ENCODE data around the gene ATAD3B. TPM values are rescaled to one million over a fixed set of nuclear protein-coding genes. Genes with fewer than 3 reads are reported as not detected.

The ATAD3B gene
- total and polyA plus RNA-seq, 10 of the 15 experiments (the other 5 are each of a cell fraction or from before 2014, with no cell fraction given) = 0.03 to 38.8 (median 23.8) TPM

- TF ChIP-seq ATF2 (IDR thresholded peaks at IDR 0.05; ENCODE audit: low read length) (no peak), SP1 (IDR thresholded peaks at IDR 0.05; ENCODE audit: low read depth, low read length) (no peak), ZNF274 (IDR thresholded peaks at IDR 0.05; ENCODE audit: insufficient read depth, insufficient read length) (no peak), NFYB (IDR thresholded peaks at IDR 0.05; ENCODE audit: insufficient read depth, low read depth, low read length) (no peak), DPF2 (IDR thresholded peaks at IDR 0.05) (no peak), PKNOX1 (IDR thresholded peaks at IDR 0.05) (no peak), STAT1 (conservative IDR thresholded peaks at IDR 0.05) (no peak), KDM1A (IDR thresholded peaks at IDR 0.05; ENCODE audit: borderline replicate concordance) (no peak), IKZF2 (IDR thresholded peaks at IDR 0.05) (no peak), YBX1 (IDR thresholded peaks at IDR 0.05) (no peak)
These were observed 58.4 kb downstream of the ATAD3B start (continued) for GRCh38 chr1:1529936-1530335.

- Histone ChIP-seq H3K9me3 (replicated peaks; ENCODE audit: control insufficient read depth, insufficient read depth, low read length) (no peaks in the 10 kb centered on the region; the same call in 1 of the 3 replicates), H4K20me1 (ENCODE audit: control insufficient read depth, insufficient read depth) (no peaks in the 10 kb centered on the region), H3K4me1 (ENCODE audit: control insufficient read depth, insufficient read depth, low read length) (no peaks in the 10 kb centered on the region), H3K27ac (ENCODE audit: control insufficient read depth, insufficient read depth) (no peak overlapping the region), H3K27me3 (replicated peaks in 1 of 2; ENCODE audit: control insufficient read depth in 2 of 2, insufficient read depth in 2 of 2, low read length in 1 of 2) (no peaks in the 10 kb centered on the region), H3K4me3 (no peak overlapping the region), H3K9ac (ENCODE audit: control insufficient read depth, insufficient read depth, low read length) (no peak overlapping the region), H3K36me3 (ENCODE audit: control insufficient read depth in 2 of 2, insufficient read depth in 2 of 2, low read length in 1 of 2) (peaks cover 11 to 16% of the 10 kb centered on the region in 2 experiments), H3K4me2 (ENCODE audit: control insufficient read depth, insufficient read depth) (no peak overlapping the region), H2AFZ (ENCODE audit: control insufficient read depth, low read depth, low read length) (no peak overlapping the region), H3K79me2 (ENCODE audit: control insufficient read depth, insufficient read depth, low read length) (no peaks in the 10 kb centered on the region)
- in situ Hi-C loops (cut with MboI) (no loop called here), intact Hi-C loops (cut with micrococcal nuclease; ENCODE audit: unreplicated experiment) (no loop called here)
- ChIA-PET RAD21 (ENCODE audit: unreplicated experiment) (no interaction called here), CTCF (no interaction called here), POLR2A (no interaction called here), SMC1A (ENCODE audit: uncharacterized antibody, unreplicated experiment) (no interaction called here)
- BruUV-seq (replicated peaks) = no TSS peak
- FAIRE-seq = no peak
- DNase-seq (ENCODE audit: low read depth, low spot score) = no peak
- ATAC-seq = no peak
- WGBS (ENCODE audit: insufficient coverage, insufficient replicate concordance, low lambda C conversion rate, missing lambda C conversion rate) = 89% methylated on average over 4 of the region's 4 CpGs
- TF ChIP-seq SREBF2 (IDR thresholded peaks at IDR 0.05; ENCODE audit: low read length) (no peak), YY1 (IDR thresholded peaks at IDR 0.05; ENCODE audit: low read depth, low read length) (no peak), STAT1 (conservative IDR thresholded peaks at IDR 0.05) (no peak), FOS (IDR thresholded peaks at IDR 0.05; ENCODE audit: borderline replicate concordance, extremely low read depth, insufficient read length) (no peak), ATF7 (IDR thresholded peaks at IDR 0.05; ENCODE audit: low read depth) (no peak), MEF2A (IDR thresholded peaks at IDR 0.05; ENCODE audit: insufficient read depth, low read depth, low read length) (no peak), KDM1A (IDR thresholded peaks at IDR 0.05; ENCODE audit: borderline replicate concordance) (no peak), HCFC1 (IDR thresholded peaks at IDR 0.05; ENCODE audit: low read length) (no peak), TCF12 (IDR thresholded peaks at IDR 0.05; ENCODE audit: low read depth, low read length) (no peak), E4F1 (IDR thresholded peaks at IDR 0.05; ENCODE audit: borderline replicate concordance, partially characterized antibody) (no peak), MEF2B (IDR thresholded peaks at IDR 0.05; ENCODE audit: partially characterized antibody, poor library complexity, severe bottlenecking) (no peak)
These were observed 60.4 kb downstream of the ATAD3B start for GRCh38 chr1:1531947-1532346.
